GM21526 (cell line): Measurements from ENCODE around the gene FBXO9.

Source experiments
- ATAC-seq: cut with Tn5 transposase; IDR thresholded peaks from one replicate; pipeline ENCODE4 v1.9.1; 2021; ENCODE audit warnings: moderate library complexity; ENCODE audit not compliant: unreplicated experiment, low FRiP score

The FBXO9 gene

GRCh38 chr6:53130569-53131290 lies 65.5 kb downstream of the FBXO9 start:
- ATAC-seq = no peak

GRCh38 chr6:53133961-53134360 lies 68.8 kb downstream of the FBXO9 start:
- no peak for ATAC-seq

- ATAC-seq = no peak
Measured at GRCh38 chr6:53134601-53135235, 69.5 kb downstream of the FBXO9 start.

GRCh38 chr6:53136000-53136609 lies 70.9 kb downstream of the FBXO9 start:
- no peak for ATAC-seq

- no peak for ATAC-seq
Measured at GRCh38 chr6:53139841-53140413, 74.7 kb downstream of the FBXO9 start.

- ATAC-seq = no peak
Measured at GRCh38 chr6:53142810-53143209, 77.6 kb downstream of the FBXO9 start.

GRCh38 chr6:53143710-53144109 lies 78.5 kb downstream of the FBXO9 start:
- no peak for ATAC-seq

- ATAC-seq = no peak
Measured at GRCh38 chr6:53144802-53145201, 79.6 kb downstream of the FBXO9 start.

GRCh38 chr6:53148684-53149083 lies 83.5 kb downstream of the FBXO9 start, which contains the start of gene GCM1:
Gene GCM1, minus strand, starts transcription at chr6:53148841. Its CDS starts 3,209 bp downstream, at chr6:53145632.
- ATAC-seq = no peak
